ENCODE data around the gene MARCHF4. TPM values are rescaled to one million over a fixed set of nuclear protein-coding genes. Genes with fewer than 3 reads are reported as not detected.

The MARCHF4 gene
- total and polyA plus RNA-seq, 3 donors from 2014 or later: 0.09 to 0.16 (median 0.12) TPM

GRCh38 chr2:216366777-216367471, 5.4 kb downstream of the MARCHF4 start:
- DNase-seq: no peak
- H3K36me3 ChIP-seq (ENCODE audit: low read depth, missing control alignments): no peaks in the 10 kb centered on the region
- TF ChIP-seq POLR2A (IDR thresholded peaks at IDR 0.05) (no peak), CTCF (IDR thresholded peaks at IDR 0.05) (no peak)
- H3K27me3 ChIP-seq: no peaks in the 10 kb centered on the region
- 55 to 63% methylated on average over 5 of the region's 5 CpGs for WGBS, 2 donors
- intact Hi-C loops (cut with DNase I; ENCODE audit: low total_unique reads): no loop called here
- peaks cover 7% of the 10 kb centered on the region for H3K4me1 ChIP-seq
- no peaks in the 10 kb centered on the region for H3K9me3 ChIP-seq
- H3K4me3 ChIP-seq: no peak overlapping the region
- H3K27ac ChIP-seq: no peak overlapping the region

- intact Hi-C loops (cut with DNase I; ENCODE audit: low total_unique reads): no loop called here
- H3K4me3 ChIP-seq: no peak overlapping the region
- no peaks in the 10 kb centered on the region for H3K27me3 ChIP-seq
- no peaks in the 10 kb centered on the region for H3K36me3 ChIP-seq (ENCODE audit: low read depth, missing control alignments)
- H3K27ac ChIP-seq: no peak overlapping the region
- no peaks in the 10 kb centered on the region for H3K9me3 ChIP-seq
- WGBS, 2 donors: 93 to 100% methylated on average over 2 of the region's 2 CpGs
- TF ChIP-seq CTCF (IDR thresholded peaks at IDR 0.05): no peak
- no peak for TF ChIP-seq POLR2A (IDR thresholded peaks at IDR 0.05)
- no peaks in the 10 kb centered on the region for H3K4me1 ChIP-seq
- no peak for DNase-seq
These were observed 6.8 kb downstream of the MARCHF4 start for GRCh38 chr2:216365518-216365917.

- no peak for DNase-seq
- intact Hi-C loops (cut with DNase I; ENCODE audit: low total_unique reads): no loop called here
- Histone ChIP-seq H3K4me3 (no peak overlapping the region), H3K4me1 (no peaks in the 10 kb centered on the region), H3K9me3 (no peaks in the 10 kb centered on the region), H3K36me3 (ENCODE audit: low read depth, missing control alignments) (no peaks in the 10 kb centered on the region), H3K27me3 (no peaks in the 10 kb centered on the region), H3K27ac (no peak overlapping the region)
- TF ChIP-seq CTCF (IDR thresholded peaks at IDR 0.05): no peak
- TF ChIP-seq POLR2A (IDR thresholded peaks at IDR 0.05): no peak
- WGBS, 2 donors: 75 to 90% methylated on average over 3 of the region's 3 CpGs
These were observed 9.1 kb downstream of the MARCHF4 start for GRCh38 chr2:216363221-216363620.

- no peak overlapping the region for H3K27ac ChIP-seq
- H3K4me1 ChIP-seq: no peaks in the 10 kb centered on the region
- DNase-seq: no peak
- TF ChIP-seq CTCF (IDR thresholded peaks at IDR 0.05) (no peak), POLR2A (IDR thresholded peaks at IDR 0.05) (no peak)
- H3K27me3 ChIP-seq: no peaks in the 10 kb centered on the region
- intact Hi-C loops (cut with DNase I; ENCODE audit: low total_unique reads): no loop called here
- H3K9me3 ChIP-seq: no peaks in the 10 kb centered on the region
- no peaks in the 10 kb centered on the region for H3K36me3 ChIP-seq (ENCODE audit: low read depth, missing control alignments)
- no peak overlapping the region for H3K4me3 ChIP-seq
- WGBS, 2 donors: 68 to 70% methylated on average over 2 of the region's 2 CpGs
These were observed 9.6 kb downstream of the MARCHF4 start for GRCh38 chr2:216362730-216363129.

GRCh38 chr2:216355711-216356110, 16.6 kb downstream of the MARCHF4 start:
- no peak for DNase-seq
- H3K4me1 ChIP-seq: no peaks in the 10 kb centered on the region
- no peak for TF ChIP-seq CTCF (IDR thresholded peaks at IDR 0.05)
- TF ChIP-seq POLR2A (IDR thresholded peaks at IDR 0.05): no peak
- no peak overlapping the region for H3K4me3 ChIP-seq
- H3K36me3 ChIP-seq (ENCODE audit: low read depth, missing control alignments): no peaks in the 10 kb centered on the region
- intact Hi-C loops (cut with DNase I; ENCODE audit: low total_unique reads): no loop called here
- WGBS, 2 donors: 69 to 70% methylated on average over 2 of the region's 2 CpGs
- H3K27ac ChIP-seq: no peak overlapping the region
- H3K27me3 ChIP-seq: no peaks in the 10 kb centered on the region
- H3K9me3 ChIP-seq: no peaks in the 10 kb centered on the region
